Middle frontal gyrus (tissue), 1 donor: Measurements from ENCODE around the gene EFNA2.

Experiments used
- DNase-seq: peaks from one replicate; pipeline ENCODE4 v3.0.0-alpha.2; 2015; ENCODE audit warnings: low spot score; ENCODE audit errors: extremely low spot score

EFNA2 gene

GRCh38 chr19:1271528-1272422, 13.9 kb upstream of the EFNA2 start:
- no peak for DNase-seq

- DNase-seq: no peak
These were observed 13.0 kb upstream of the EFNA2 start for GRCh38 chr19:1272423-1273262.

- DNase-seq: no peak
These were observed 12.2 kb upstream of the EFNA2 start for GRCh38 chr19:1273263-1274041.

- no peak for DNase-seq
These were observed 11.4 kb upstream of the EFNA2 start for GRCh38 chr19:1274081-1274851.

- DNase-seq: no peak
These were observed 10.8 kb upstream of the EFNA2 start for GRCh38 chr19:1274852-1275259.

- peak; percentile 93 for DNase-seq
These were observed 10.3 kb upstream of the EFNA2 start, which contains the start of gene FAM174C for GRCh38 chr19:1275260-1275975. Gene FAM174C, plus strand, starts transcription at chr19:1275530. Its CDS starts 20 bp downstream, at chr19:1275550.

- DNase-seq: no peak
These were observed 9.6 kb upstream of the EFNA2 start for GRCh38 chr19:1275976-1276627.

- no peak for DNase-seq
These were observed 9.0 kb upstream of the EFNA2 start for GRCh38 chr19:1276628-1277022.

GRCh38 chr19:1277061-1277460, 8.6 kb upstream of the EFNA2 start:
- no peak for DNase-seq

GRCh38 chr19:1278074-1278473, 7.6 kb upstream of the EFNA2 start:
- no peak for DNase-seq

- DNase-seq: no peak
These were observed 6.7 kb upstream of the EFNA2 start for GRCh38 chr19:1278713-1279660.

GRCh38 chr19:1279782-1280341, 5.8 kb upstream of the EFNA2 start:
- DNase-seq: peak; percentile 69

- no peak for DNase-seq
These were observed 4.8 kb upstream of the EFNA2 start for GRCh38 chr19:1280636-1281568.

GRCh38 chr19:1281569-1282287, 3.9 kb upstream of the EFNA2 start:
- no peak for DNase-seq

GRCh38 chr19:1282588-1283206, 3.0 kb upstream of the EFNA2 start:
- no peak for DNase-seq
